Kidney (tissue), 14 donors: Measurements from ENCODE around the gene SCGB3A1. TPM values are rescaled to one million over a fixed set of nuclear protein-coding genes. Genes with fewer than 3 reads are reported as not detected.

Source experiments
- DNase-seq, 5 donors: peaks; one replicate each; pipeline ENCODE4 v3.0.0-alpha.2; 2013 to 2020
- FAIRE-seq: peaks from 2 replicates; lab custom pipeline; 2012; peaks lifted over from hg19 to GRCh38; lab: Jason Lieb, UNC
- H3K27ac ChIP-seq, 2 donors: one replicate each; pipeline ENCODE4 v1.7.0; 2013; ENCODE audit warnings: low read depth in 2 of 2, low read length in 2 of 2, inconsistent platforms in 1 of 2
- H3K27me3 ChIP-seq: one replicate; pipeline ENCODE4 v1.7.1; 2013; ENCODE audit warnings: low read length, inconsistent platforms; ENCODE audit not compliant: control insufficient read depth, insufficient read depth
- H3K36me3 ChIP-seq, 3 donors: one replicate each; pipeline versions ENCODE4 v1.7.0 to v1.7.1; 2013; ENCODE audit warnings: low read length in 3 of 3, control low read depth in 1 of 3, inconsistent platforms in 1 of 3; ENCODE audit not compliant: insufficient read depth in 3 of 3, control insufficient read depth in 2 of 3
- H3K4me1 ChIP-seq, 3 donors: one replicate each; pipeline versions ENCODE4 v1.7.0 to v1.7.1; 2013; ENCODE audit warnings: low read length in 3 of 3, inconsistent platforms in 1 of 3, low read depth in 1 of 3; ENCODE audit not compliant: control insufficient read depth in 2 of 3, insufficient read depth in 2 of 3
- H3K4me3 ChIP-seq, 3 donors: one replicate each; pipeline versions ENCODE4 v1.7.0 to v1.8.1; 2013; ENCODE audit warnings: low read length in 3 of 3, control low read depth in 1 of 3, inconsistent platforms in 1 of 3
- H3K9ac ChIP-seq, 3 donors: one replicate each; pipeline versions ENCODE4 v1.7.0 to v1.7.1; 2013; ENCODE audit warnings: low read length in 3 of 3, control low read depth in 1 of 3, inconsistent platforms in 1 of 3
- H3K9me3 ChIP-seq, 3 donors: one replicate each; pipeline versions ENCODE4 v1.7.0 to v1.7.1; 2013; ENCODE audit warnings: low read length in 3 of 3, control low read depth in 1 of 3, inconsistent platforms in 1 of 3; ENCODE audit not compliant: control insufficient read depth in 2 of 3, insufficient read depth in 1 of 3
- intact Hi-C: fragments of 100-400 bp; cut with DNase I; formaldehyde crosslinking; loops from one replicate; pipeline ENCODE4 v1.11.1; 2022
- polyA plus RNA-seq: library from polyadenylated mRNA; stranded (reverse); fragments of 350-450 nt; fragmentation: Illumina TruSeq; extraction: RNeasy Lipid Tissue Mini Kit (QIAGEN cat#74804); gene quantifications from one replicate; pipeline ENCODE4 v1.2.3, GENCODE V29; 2014; ENCODE audit warnings: low read depth, low replicate concordance; ENCODE audit not compliant: insufficient read depth
- total RNA-seq: library from RNA; stranded (reverse); fragmentation: NEBNext Ultra II Directional; extraction: Animal tissue kit (Norgen Biotek cat#: 25700); gene quantifications from one replicate; pipeline ENCODE4 v1.2.1, GENCODE V29; 2021
- TF ChIP-seq, protein P1 (sequence below): IDR thresholded peaks from 3 replicates; pipeline ENCODE4 v1.5.1; 2012; ENCODE audit warnings: mild to moderate bottlenecking, moderate library complexity, borderline replicate concordance; ENCODE audit not compliant: insufficient read depth; ENCODE audit errors: extremely low read depth
- donor health status: control.
- donor health status: control.
- donor health status: control.
- donor health status: control.
- donor health status: control.
- donor health status: DM: yes; HTN: yes; CAD: no.
- donor health status: Normal renal cell carcinoma (clear cell type).

Gene SCGB3A1
- total and polyA plus RNA-seq, 2 donors from 2014 or later: 1.1 to 2.3 TPM

DNA sequence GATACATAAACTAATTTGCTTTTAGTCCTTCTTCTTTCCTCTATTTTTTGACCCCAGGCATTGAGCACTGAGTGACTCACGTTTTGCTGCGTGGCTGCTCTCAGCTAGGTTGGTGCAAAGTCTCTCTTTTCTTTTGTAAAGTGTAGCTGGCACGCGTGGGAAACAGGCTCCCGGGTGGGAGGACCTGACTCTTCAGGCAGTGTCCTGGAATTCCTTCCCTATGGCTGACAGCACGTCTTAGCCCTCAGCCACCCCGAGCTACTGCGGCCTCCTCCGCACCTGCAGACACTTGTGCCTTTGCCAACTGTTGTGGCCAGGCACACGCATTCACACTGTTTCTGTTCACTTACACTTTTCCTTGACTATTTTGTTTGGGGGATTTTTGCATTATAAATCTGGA lies 877 bp upstream of the SCGB3A1 start:
- intact Hi-C loops: no loop called here
- H3K9ac ChIP-seq: no peak overlapping the region
- H3K36me3 ChIP-seq: no peaks in the 10 kb centered on the region
- H3K27ac ChIP-seq: no peak overlapping the region
- no peaks in the 10 kb centered on the region for H3K9me3 ChIP-seq
- TF ChIP-seq, protein P1, sequence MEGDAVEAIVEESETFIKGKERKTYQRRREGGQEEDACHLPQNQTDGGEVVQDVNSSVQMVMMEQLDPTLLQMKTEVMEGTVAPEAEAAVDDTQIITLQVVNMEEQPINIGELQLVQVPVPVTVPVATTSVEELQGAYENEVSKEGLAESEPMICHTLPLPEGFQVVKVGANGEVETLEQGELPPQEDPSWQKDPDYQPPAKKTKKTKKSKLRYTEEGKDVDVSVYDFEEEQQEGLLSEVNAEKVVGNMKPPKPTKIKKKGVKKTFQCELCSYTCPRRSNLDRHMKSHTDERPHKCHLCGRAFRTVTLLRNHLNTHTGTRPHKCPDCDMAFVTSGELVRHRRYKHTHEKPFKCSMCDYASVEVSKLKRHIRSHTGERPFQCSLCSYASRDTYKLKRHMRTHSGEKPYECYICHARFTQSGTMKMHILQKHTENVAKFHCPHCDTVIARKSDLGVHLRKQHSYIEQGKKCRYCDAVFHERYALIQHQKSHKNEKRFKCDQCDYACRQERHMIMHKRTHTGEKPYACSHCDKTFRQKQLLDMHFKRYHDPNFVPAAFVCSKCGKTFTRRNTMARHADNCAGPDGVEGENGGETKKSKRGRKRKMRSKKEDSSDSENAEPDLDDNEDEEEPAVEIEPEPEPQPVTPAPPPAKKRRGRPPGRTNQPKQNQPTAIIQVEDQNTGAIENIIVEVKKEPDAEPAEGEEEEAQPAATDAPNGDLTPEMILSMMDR: no peak
- DNase-seq: peak in 1 of 5 donors; percentile 35
- FAIRE-seq: no peak
- H3K27me3 ChIP-seq: no peaks in the 10 kb centered on the region
- no peaks in the 10 kb centered on the region for H3K4me1 ChIP-seq
- no peak overlapping the region for H3K4me3 ChIP-seq

GRCh38 chr5:180590543-180591310 lies 572 bp downstream of the SCGB3A1 start:
- Histone ChIP-seq H3K9me3 (no peaks in the 10 kb centered on the region), H3K4me3 (no peak overlapping the region), H3K9ac (no peak overlapping the region), H3K36me3 (no peaks in the 10 kb centered on the region), H3K27me3 (no peaks in the 10 kb centered on the region), H3K4me1 (no peaks in the 10 kb centered on the region), H3K27ac (no peak overlapping the region)
- FAIRE-seq (no peak), DNase-seq (peak in 4 of 5 donors; percentile 24 to 73 (median 54))
- intact Hi-C loops: no loop called here
- TF ChIP-seq, protein P1: no peak

- Histone ChIP-seq H3K27ac (no peak overlapping the region), H3K27me3 (no peaks in the 10 kb centered on the region), H3K9me3 (peaks cover 0 to 3% (median 0%) of the 10 kb centered on the region in 3 donors), H3K9ac (no peak overlapping the region), H3K4me3 (no peak overlapping the region), H3K36me3 (no peaks in the 10 kb centered on the region), H3K4me1 (no peaks in the 10 kb centered on the region)
- FAIRE-seq (no peak), DNase-seq (peak in 3 of 5 donors; percentile 17 to 54 (median 37))
- TF ChIP-seq, protein P1: no peak
- intact Hi-C loops: no loop called here
Observed at GRCh38 chr5:180589771-180590542, 1.3 kb downstream of the SCGB3A1 start.
